Activated B cell treated with CpG ODN at 0.5 μM for 24 hours (primary cell): ENCODE results near the gene RHOT2. TPM values are rescaled to one million over a fixed set of nuclear protein-coding genes. Genes with fewer than 3 reads are reported as not detected.

ENCODE experiments used
- ATAC-seq: fragments of 200-7000 bp; cut with Tn5 transposase; one replicate; pipeline ENCODE4 v1.10.0; 2021; ENCODE audit warnings: low read depth, mild to moderate bottlenecking, moderate library complexity
- CTCF ChIA-PET: fragments of 350-600 bp; sonication (Branson Sonifier 250); formaldehyde crosslinking; loops from one replicate; lab custom pipeline; 2021; ENCODE audit warnings: antibody characterized with exemption; lab: Charles Lee
- POLR2A ChIA-PET: fragments of 350-600 bp; sonication (Branson Sonifier 250); formaldehyde crosslinking; loops from one replicate; lab custom pipeline; 2021; ENCODE audit warnings: antibody characterized with exemption; lab: Charles Lee
- DNase-seq: peaks from one replicate; pipeline ENCODE4 v3.0.0; 2022
- H3K27ac Mint-ChIP-seq: one replicate; pipeline ENCODE4 v1.8.0; 2020; ENCODE audit warnings: mixed read lengths
- H3K27me3 Mint-ChIP-seq: one replicate; pipeline ENCODE4 v1.8.0; 2021; ENCODE audit warnings: mixed read lengths
- H3K36me3 Mint-ChIP-seq: one replicate; pipeline ENCODE4 v1.8.0; 2021; ENCODE audit warnings: low read depth, mixed read lengths
- H3K4me1 Mint-ChIP-seq: one replicate; pipeline ENCODE4 v1.8.0; 2021; ENCODE audit warnings: mixed read lengths
- H3K4me3 Mint-ChIP-seq: one replicate; pipeline ENCODE4 v1.8.0; 2020; ENCODE audit warnings: mild to moderate bottlenecking, mixed read lengths
- H3K9me3 Mint-ChIP-seq: one replicate; pipeline ENCODE4 v1.8.0; 2020; ENCODE audit warnings: mixed read lengths
- CTCF ChIP-seq: fragments of 200-600 bp; IDR thresholded peaks from one replicate; pipeline ENCODE4 v1.8.0; 2022; ENCODE audit warnings: antibody characterized with exemption, mild to moderate bottlenecking
- intact Hi-C: fragments of 100-400 bp; cut with micrococcal nuclease; formaldehyde crosslinking; loops from one replicate; pipeline ENCODE4 v1.15.1; 2024
- total RNA-seq: library from RNA; stranded (reverse); gene quantifications from 2 replicates; pipeline ENCODE4 v1.2.3, GENCODE V29; 2022

RHOT2 gene
- total RNA-seq, 1 donor from 2014 or later, result 170 TPM

GRCh38 chr16:718389-718788 is 50.5 kb downstream of the RHOT2 start:
- intact Hi-C loops, result no loop called here
- TF ChIP-seq CTCF, result no peak
- POLR2A ChIA-PET, result no interaction called here
- Mint-ChIP-seq H3K4me1 (peaks cover 18% of the 10 kb centered on the region), H3K27me3 (peaks cover 3% of the 10 kb centered on the region), H3K36me3 (peaks cover 2% of the 10 kb centered on the region), H3K4me3 (no peak overlapping the region), H3K9me3 (no peaks in the 10 kb centered on the region), H3K27ac (no peak overlapping the region)
- no peak for DNase-seq
- CTCF ChIA-PET, result no interaction called here
- ATAC-seq, result no peak

GRCh38 chr16:718922-719321 is 51.0 kb downstream of the RHOT2 start:
- ChIA-PET POLR2A (interaction anchor here (4.2 kb wide), 1 partner anchor 29 kb away, joined by 34 read pairs; the partner anchor contains the start of gene WDR24), CTCF (no interaction called here)
- H3K27me3 Mint-ChIP-seq, result peaks cover 3% of the 10 kb centered on the region
- intact Hi-C loops, result no loop called here
- H3K27ac Mint-ChIP-seq, result no peak overlapping the region
- DNase-seq (no peak), ATAC-seq (no peak)
- H3K4me1 Mint-ChIP-seq, result peaks cover 20% of the 10 kb centered on the region
- peak overlapping the region; percentile 46 for H3K4me3 Mint-ChIP-seq
- no peaks in the 10 kb centered on the region for H3K9me3 Mint-ChIP-seq
- no peak for TF ChIP-seq CTCF
- peaks cover 3% of the 10 kb centered on the region for H3K36me3 Mint-ChIP-seq

GRCh38 chr16:719815-720446 is 52.0 kb downstream of the RHOT2 start:
- H3K4me1 Mint-ChIP-seq, result peaks cover 20% of the 10 kb centered on the region
- ChIA-PET CTCF (interaction anchor here (0.9 to 2.2 kb wide), 5 partner anchors 8 to 67 kb away, joined by 3 to 11 read pairs (median 4); partner anchors contain the start of gene CIAO3), POLR2A (interaction anchor here (1.6 to 4.4 kb wide), 4 partner anchors 10 to 68 kb away, joined by 8 to 34 read pairs (median 20); partner anchors contain the start of genes CHTF18, RPUSD1 and WDR24)
- intact Hi-C loops, result loop anchor here (2.0 to 5.0 kb wide), 3 partner anchors 35 to 252 kb away; partner anchors contain the start of genes JMJD8 and LMF1
- ATAC-seq (no peak), DNase-seq (no peak)
- peak overlapping the region; percentile 73 for H3K27ac Mint-ChIP-seq
- peak overlapping the region; percentile 80 for H3K4me3 Mint-ChIP-seq
- no peak for TF ChIP-seq CTCF
- H3K9me3 Mint-ChIP-seq, result no peaks in the 10 kb centered on the region
- H3K36me3 Mint-ChIP-seq, result peaks cover 3% of the 10 kb centered on the region
- peaks cover 3% of the 10 kb centered on the region for H3K27me3 Mint-ChIP-seq

- ChIA-PET CTCF (interaction anchor here (0.9 to 2.3 kb wide), 6 partner anchors 8 to 66 kb away, joined by 3 to 12 read pairs (median 5); partner anchors contain the start of gene CIAO3), POLR2A (interaction anchor here (0.9 to 4.4 kb wide), 11 partner anchors 8 to 338 kb away, joined by 3 to 34 read pairs (median 6); partner anchors contain the start of genes CHTF18, CIAO3, RHOT2 and RPUSD1)
- H3K4me3 Mint-ChIP-seq, result peak overlapping the region; percentile 80
- no peaks in the 10 kb centered on the region for H3K9me3 Mint-ChIP-seq
- peak overlapping the region; percentile 73 for H3K27ac Mint-ChIP-seq
- intact Hi-C loops, result loop anchor here (2.0 to 5.0 kb wide), 3 partner anchors 36 to 252 kb away; partner anchors contain the start of genes JMJD8 and LMF1
- DNase-seq (no peak), ATAC-seq (peak; percentile 7)
- H3K4me1 Mint-ChIP-seq, result peaks cover 20% of the 10 kb centered on the region
- TF ChIP-seq CTCF, result no peak
- peaks cover 3% of the 10 kb centered on the region for H3K36me3 Mint-ChIP-seq
- peaks cover 3% of the 10 kb centered on the region for H3K27me3 Mint-ChIP-seq
Measured at GRCh38 chr16:720447-720989, 52.6 kb downstream of the RHOT2 start.
